HG02884 (cell line): ENCODE data around the gene KRT85.

Source experiments
- ATAC-seq: cut with Tn5 transposase; IDR thresholded peaks from one replicate; pipeline ENCODE4 v1.9.1; 2021; ENCODE audit warnings: mild to moderate bottlenecking, moderate library complexity; ENCODE audit not compliant: unreplicated experiment

The KRT85 gene

GRCh38 chr12:52369211-52369610 is 1.9 kb upstream of the KRT85 start:
- no peak for ATAC-seq

GRCh38 chr12:52368508-52368907 is 1.2 kb upstream of the KRT85 start:
- ATAC-seq: no peak

- ATAC-seq: no peak
Measured at GRCh38 chr12:52367876-52368275, 595 bp upstream of the KRT85 start.

GRCh38 chr12:52364901-52365489 is 2.3 kb downstream of the KRT85 start:
- ATAC-seq: no peak

- no peak for ATAC-seq
Measured at GRCh38 chr12:52364061-52364460, 3.2 kb downstream of the KRT85 start.

GRCh38 chr12:52363111-52363679 is 4.1 kb downstream of the KRT85 start:
- ATAC-seq: no peak

GRCh38 chr12:52362118-52362726 is 5.1 kb downstream of the KRT85 start:
- no peak for ATAC-seq

GRCh38 chr12:52361553-52361952 is 5.7 kb downstream of the KRT85 start:
- no peak for ATAC-seq

GRCh38 chr12:52360663-52361271 is 6.5 kb downstream of the KRT85 start:
- ATAC-seq: no peak

GRCh38 chr12:52360106-52360662 is 7.1 kb downstream of the KRT85 start:
- ATAC-seq: no peak

GRCh38 chr12:52359621-52360061 is 7.6 kb downstream of the KRT85 start:
- ATAC-seq: no peak

GRCh38 chr12:52358575-52359350 is 8.5 kb downstream of the KRT85 start:
- ATAC-seq: peak; percentile 97

- ATAC-seq: no peak
Measured at GRCh38 chr12:52356762-52357580, 10.3 kb downstream of the KRT85 start.

GRCh38 chr12:52356031-52356761 is 11.1 kb downstream of the KRT85 start:
- ATAC-seq: no peak

- ATAC-seq: no peak
Measured at GRCh38 chr12:52355176-52355575, 12.1 kb downstream of the KRT85 start.

GRCh38 chr12:52354200-52354599 is 13.1 kb downstream of the KRT85 start:
- ATAC-seq: no peak

GRCh38 chr12:52353766-52354165 is 13.5 kb downstream of the KRT85 start:
- ATAC-seq: no peak

GRCh38 chr12:52352951-52353350 is 14.3 kb downstream of the KRT85 start:
- no peak for ATAC-seq

GRCh38 chr12:52351196-52352059 is 15.9 kb downstream of the KRT85 start:
- no peak for ATAC-seq
